A172 (cell line): ENCODE data around the gene IL26. TPM values are rescaled to one million over a fixed set of nuclear protein-coding genes. Genes with fewer than 3 reads are reported as not detected.
"Not testable (repeated sequence)": the region's sequence is repeated elsewhere in the genome, so short reads cannot be mapped to it uniquely, and the experiment has no call there.

Experiments
- DNase-seq: peaks from one replicate; pipeline ENCODE4 v3.0.0-alpha.2; 2015; ENCODE audit warnings: low spot score
- total RNA-seq: library from RNA; depleted of rRNA; stranded (reverse); fragments of >200 nt; shearing (Covaris generic); gene quantifications from 2 replicates; pipeline ENCODE4 v1.2.3, GENCODE V29; 2014

IL26 gene
- total RNA-seq, 1 experiment from 2014 or later: not detected

- peak; percentile 86 for DNase-seq
These were observed 14.5 kb upstream of the IL26 start for GRCh38 chr12:68240079-68240478.

GRCh38 chr12:68239309-68239982 is 13.8 kb upstream of the IL26 start:
- DNase-seq: no peak

GRCh38 chr12:68237619-68238018 is 12.0 kb upstream of the IL26 start:
- DNase-seq: peak; percentile 8

- DNase-seq: peak; percentile 25
These were observed 11.5 kb upstream of the IL26 start for GRCh38 chr12:68237078-68237477.

- peak; percentile 48 for DNase-seq
These were observed 10.9 kb upstream of the IL26 start for GRCh38 chr12:68236421-68237059.

GRCh38 chr12:68235576-68235975 is 10.0 kb upstream of the IL26 start:
- DNase-seq: no peak

GRCh38 chr12:68234140-68234539 is 8.5 kb upstream of the IL26 start:
- DNase-seq: no peak

- DNase-seq: no peak
These were observed 7.9 kb upstream of the IL26 start for GRCh38 chr12:68233498-68233897.

- no peak for DNase-seq
These were observed 6.1 kb upstream of the IL26 start for GRCh38 chr12:68231691-68232090.

- no peak for DNase-seq
These were observed 5.6 kb upstream of the IL26 start for GRCh38 chr12:68231229-68231628.

- DNase-seq: no peak
These were observed 4.3 kb upstream of the IL26 start for GRCh38 chr12:68229956-68230355.

- no peak for DNase-seq
These were observed 1.7 kb upstream of the IL26 start for GRCh38 chr12:68227356-68227755.

- DNase-seq: no peak
These were observed 861 bp downstream of the IL26 start for GRCh38 chr12:68224613-68225285.

- DNase-seq: peak; percentile 78
These were observed 2.4 kb downstream of the IL26 start for GRCh38 chr12:68223067-68223747.

- no peak for DNase-seq
These were observed 3.3 kb downstream of the IL26 start for GRCh38 chr12:68222326-68222725.

- DNase-seq: no peak
These were observed 4.1 kb downstream of the IL26 start for GRCh38 chr12:68221497-68221896.

GRCh38 chr12:68210875-68211274 is 14.7 kb downstream of the IL26 start:
- no peak for DNase-seq

- DNase-seq: not testable (repeated sequence)
These were observed 16.4 kb downstream of the IL26 start for GRCh38 chr12:68209048-68209728.

- DNase-seq: no peak
These were observed 18.3 kb downstream of the IL26 start for GRCh38 chr12:68207276-68207675.

GRCh38 chr12:68206446-68206845 is 19.2 kb downstream of the IL26 start:
- no peak for DNase-seq

- no peak for DNase-seq
These were observed 22.1 kb downstream of the IL26 start for GRCh38 chr12:68203460-68203875.

GRCh38 chr12:68200854-68201253 is 24.8 kb downstream of the IL26 start:
- DNase-seq: peak; percentile 49
